Keratinocyte (primary cell): ENCODE measurements around the gene RNF5.

Source experiments
- CTCF ChIP-seq, 3 experiments: IDR thresholded peaks in 1 of 3; conservative IDR thresholded peaks in 1 of 3; optimal IDR thresholded peaks in 1 of 3; 2 replicates in 2 of 3; 3 replicates in 1 of 3; pipeline versions ENCODE3 to v1.5.1; 2011; ENCODE audit warnings: low read length in 3 of 3, mild to moderate bottlenecking in 3 of 3, moderate library complexity in 2 of 3, control low read depth in 1 of 3, inconsistent platforms in 1 of 3; ENCODE audit not compliant: insufficient read depth in 2 of 3; ENCODE audit errors: extremely low read depth in 1 of 3
- EZH2 ChIP-seq: IDR thresholded peaks from one replicate; pipeline ENCODE4 v1.6.1; 2012; ENCODE audit warnings: inconsistent platforms, mild to moderate bottlenecking, low read length, moderate library complexity

GRCh38 chr6:32151181-32151862, 26.9 kb upstream of the RNF5 start:
- TF ChIP-seq CTCF (optimal IDR thresholded peaks at IDR 0.05 in 1 of 3, IDR thresholded peaks at IDR 0.05 in 1 of 3, conservative IDR thresholded peaks at IDR 0.05 in 1 of 3; ENCODE audit: extremely low read depth in 1 of 3, insufficient read depth in 2 of 3, low read length in 3 of 3) (no peak), EZH2 (no peak)
